ENCODE data around the gene C19orf38. TPM values are rescaled to one million over a fixed set of nuclear protein-coding genes. Genes with fewer than 3 reads are reported as not detected.

The C19orf38 gene
- total and polyA plus RNA-seq, 9 of the 15 experiments (the other 6 are each of a cell fraction or from before 2014, with no cell fraction given): 0.14 to 0.18 TPM; not detected in 7

DNA sequence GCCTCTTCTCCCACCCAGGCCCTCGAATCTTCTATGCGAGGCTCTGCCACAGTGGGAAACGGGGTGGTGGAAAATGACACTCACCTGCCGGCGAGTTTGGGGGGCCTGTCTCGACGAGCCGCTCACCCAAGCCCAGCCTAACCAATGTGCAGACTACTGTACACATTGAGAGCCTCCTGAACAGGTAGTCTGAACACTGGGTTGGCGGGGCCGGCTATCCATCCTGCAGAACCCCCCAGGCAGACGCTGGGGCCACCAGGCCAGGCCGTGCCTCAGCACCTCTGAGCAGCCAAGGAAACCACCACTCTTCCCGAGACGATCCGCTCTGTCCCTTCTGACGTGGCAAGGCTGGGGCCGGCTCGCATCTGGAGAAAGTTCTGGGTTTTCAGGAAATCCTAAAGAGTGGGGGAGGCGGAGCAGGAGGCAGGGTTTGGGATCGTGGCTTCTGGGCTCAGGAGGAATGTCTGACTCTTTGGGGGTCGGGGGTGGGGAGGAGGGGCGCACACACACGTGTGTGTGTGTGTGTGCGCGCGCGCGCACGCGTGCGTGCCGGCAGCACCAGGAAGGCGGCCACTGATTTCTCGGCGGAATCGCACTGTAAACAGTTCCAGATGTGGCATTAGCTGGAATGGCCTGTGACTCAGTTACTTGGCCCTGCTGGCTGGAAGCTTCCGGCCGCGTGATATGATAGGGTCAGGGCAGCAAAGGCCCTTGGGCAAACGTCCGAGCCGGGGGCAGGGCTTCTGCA is 30.8 kb upstream of the C19orf38 start:
- Histone ChIP-seq H3K4me3 (no peak overlapping the region), H3K9ac (ENCODE audit: insufficient read depth in 1 of 2, low read depth in 2 of 2, low read length in 2 of 2) (no peak overlapping the region), H3K9me1 (ENCODE audit: control insufficient read depth, insufficient read depth, low read length) (no peaks in the 10 kb centered on the region), H4K20me1 (replicated peaks; ENCODE audit: control insufficient read depth, insufficient read depth, low read length) (peaks cover 7% of the 10 kb centered on the region; the same call in 1 of the 2 replicates), H3K36me3 (ENCODE audit: control insufficient read depth, insufficient read depth, low read length) (peaks cover 87% of the 10 kb centered on the region; the same call in 2 of the 3 replicates), H3K79me2 (ENCODE audit: control insufficient read depth, insufficient read depth, low read length) (peaks cover 8% of the 10 kb centered on the region; the same call in 2 of the 3 replicates), H3K27ac (ENCODE audit: extremely low read depth, low read depth, low read length) (no peak overlapping the region), H3K9me3 (replicated peaks; ENCODE audit: control insufficient read depth, insufficient read depth, low read depth, low read length) (no peaks in the 10 kb centered on the region), H3K27me3 (ENCODE audit: control insufficient read depth in 2 of 2, insufficient read depth in 2 of 2, low read length in 2 of 2) (no peaks in the 10 kb centered on the region), H2AFZ (ENCODE audit: low read depth, low read length) (no peak overlapping the region), H3K4me1 (replicated peaks in 1 of 2; ENCODE audit: control insufficient read depth in 2 of 2, insufficient read depth in 2 of 2, low read length in 2 of 2) (peaks cover 24 to 75% of the 10 kb centered on the region in 2 experiments), H3K4me2 (ENCODE audit: insufficient read depth, low read length) (no peak overlapping the region)
- in situ Hi-C loops (cut with MboI) (no loop called here), intact Hi-C loops (cut with micrococcal nuclease) (no loop called here)
- CTCF ChIA-PET (ENCODE audit: low intra/inter-chr PET ratio): no interaction called here
- DNase-seq (ENCODE audit: extremely low read depth in 1 of 4, low spot score in 3 of 4) (no peak), FAIRE-seq (no peak), ATAC-seq (no peak)
- TF ChIP-seq POLR2G (IDR thresholded peaks at IDR 0.05; ENCODE audit: low read depth, low read length) (peak; percentile 54; the same call in 1 of the 2 replicates), SMAD2 (IDR thresholded peaks at IDR 0.05; ENCODE audit: low read depth, low read length) (no peak), RBM22 (IDR thresholded peaks at IDR 0.05; ENCODE audit: low read depth, low read length, poor library complexity, severe bottlenecking) (peak; percentile 84), TRIM25 (IDR thresholded peaks at IDR 0.05; ENCODE audit: borderline replicate concordance) (no peak), MNT (conservative IDR thresholded peaks at IDR 0.05) (no peak), CTBP1 (IDR thresholded peaks at IDR 0.05; ENCODE audit: borderline replicate concordance) (no peak)
- BruUV-seq (replicated peaks): no TSS peak
- WGBS (ENCODE audit: insufficient coverage, low coverage, missing lambda C conversion rate): 91% methylated on average over 22 of the region's 42 CpGs
- POLR2A ChIA-PET: no interaction called here

Data from K562 (cell line).